ENCODE results near the gene PIK3R1. TPM values are rescaled to one million over a fixed set of nuclear protein-coding genes. Genes with fewer than 3 reads are reported as not detected.

Gene PIK3R1
- 71.4 TPM for total RNA-seq

GRCh38 chr5:68215208-68215897 lies at the start of gene PIK3R1:
PIK3R1 (plus strand) TSS chr5:68215756; CDS start chr5:68226676, 10,920 bp downstream.

Data from metanephros (tissue), 1 donor.